Muscle of leg (tissue), 11 donors: ENCODE data around the gene CLCN7. TPM values are rescaled to one million over a fixed set of nuclear protein-coding genes. Genes with fewer than 3 reads are reported as not detected.

Experiments used
- DNase-seq: peaks from one replicate; pipeline ENCODE4 v3.0.0; 2013
- H3K27ac ChIP-seq: one replicate; pipeline ENCODE4 v1.5.1; 2013; ENCODE audit warnings: mild to moderate bottlenecking, low read length, control low read depth
- H3K27me3 ChIP-seq: one replicate; pipeline ENCODE4 v1.6.1; 2013; ENCODE audit warnings: low read length; ENCODE audit not compliant: control insufficient read depth, insufficient read depth
- H3K36me3 ChIP-seq: one replicate; pipeline ENCODE4 v1.6.1; 2013; ENCODE audit warnings: low read length; ENCODE audit not compliant: control insufficient read depth, insufficient read depth
- H3K4me1 ChIP-seq: one replicate; pipeline ENCODE4 v1.6.1; 2013; ENCODE audit warnings: low read length; ENCODE audit not compliant: control insufficient read depth, insufficient read depth
- H3K4me3 ChIP-seq: one replicate; pipeline ENCODE4 v1.5.1; 2013; ENCODE audit warnings: low read length, control low read depth
- H3K9me3 ChIP-seq: replicated peaks from 2 replicates; pipeline ENCODE4 v1.6.1; 2013; ENCODE audit warnings: low read depth, low read length; ENCODE audit not compliant: control insufficient read depth
- WGBS: methylation state at CpG from one replicate; pipeline ENCODE4 v1.1.5; 2013; ENCODE audit warnings: missing lambda C conversion rate; ENCODE audit not compliant: insufficient coverage; 5-methylcytosine and 5-hydroxymethylcytosine counted together
- polyA plus RNA-seq, 8 donors: library from polyadenylated mRNA; unstranded; fragments of 120-200 nt; gene quantifications; one replicate each; pipeline versions ENCODE4 v1.2.1 to v1.2.3, GENCODE V29; 2013; ENCODE audit warnings: inconsistent platforms in 1 of 8, low replicate concordance in 1 of 8; ENCODE audit not compliant: insufficient read length in 8 of 8, insufficient read depth in 1 of 8
- total RNA-seq: library from RNA; stranded (reverse); fragments of 120-200 nt; gene quantifications from one replicate; pipeline ENCODE4 v1.2.4, GENCODE V29; 2013

CLCN7 gene
- total and polyA plus RNA-seq, 9 donors: 18.8 to 43.3 (median 31.1) TPM

GRCh38 chr16:1437606-1438005 is 37.2 kb downstream of the CLCN7 start:
- H3K4me1 ChIP-seq: peaks cover 29% of the 10 kb centered on the region
- H3K27ac ChIP-seq: no peak overlapping the region
- H3K9me3 ChIP-seq: no peaks in the 10 kb centered on the region
- no peak overlapping the region for H3K4me3 ChIP-seq
- H3K27me3 ChIP-seq: no peaks in the 10 kb centered on the region
- 77% methylated on average over 20 of the region's 22 CpGs for WGBS
- no peaks in the 10 kb centered on the region for H3K36me3 ChIP-seq
- DNase-seq: no peak

DNA sequence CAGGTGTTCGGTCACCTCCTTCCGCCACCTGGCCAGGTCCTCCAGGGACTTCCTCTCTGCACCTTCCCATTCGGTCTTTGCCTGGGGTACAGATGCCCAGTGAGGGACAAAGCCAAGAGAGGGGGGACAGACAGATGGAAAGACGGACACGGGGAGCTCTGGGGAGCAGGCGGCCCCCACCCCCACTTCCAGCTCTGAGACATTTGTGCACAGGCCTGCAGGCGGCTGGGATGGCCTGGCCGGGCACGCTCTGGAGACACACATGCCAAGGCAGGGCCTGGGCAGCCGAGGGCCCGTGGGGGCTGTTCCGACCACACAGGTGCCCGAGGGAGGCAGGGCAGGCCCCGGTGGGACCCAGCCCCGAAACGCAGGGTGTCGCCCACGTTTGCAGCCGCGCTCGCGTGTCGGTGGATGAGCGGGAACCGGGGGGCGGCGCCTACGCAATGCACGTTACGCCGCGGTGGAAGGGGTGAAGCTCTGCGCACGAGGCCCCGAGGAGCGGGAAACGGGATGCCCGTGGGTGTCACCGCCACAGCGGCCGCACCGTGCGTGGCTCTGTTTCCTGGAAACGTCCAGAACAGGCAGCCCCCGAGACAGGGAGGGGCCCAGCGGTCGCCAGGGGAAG is 38.0 kb downstream of the CLCN7 start:
- Histone ChIP-seq H3K4me3 (no peak overlapping the region), H3K27me3 (peaks cover under 1% of the 10 kb centered on the region), H3K27ac (no peak overlapping the region), H3K9me3 (no peaks in the 10 kb centered on the region), H3K4me1 (peaks cover 34% of the 10 kb centered on the region), H3K36me3 (no peaks in the 10 kb centered on the region)
- WGBS: 87% methylated on average over 47 of the region's 47 CpGs
- DNase-seq: no peak

DNA sequence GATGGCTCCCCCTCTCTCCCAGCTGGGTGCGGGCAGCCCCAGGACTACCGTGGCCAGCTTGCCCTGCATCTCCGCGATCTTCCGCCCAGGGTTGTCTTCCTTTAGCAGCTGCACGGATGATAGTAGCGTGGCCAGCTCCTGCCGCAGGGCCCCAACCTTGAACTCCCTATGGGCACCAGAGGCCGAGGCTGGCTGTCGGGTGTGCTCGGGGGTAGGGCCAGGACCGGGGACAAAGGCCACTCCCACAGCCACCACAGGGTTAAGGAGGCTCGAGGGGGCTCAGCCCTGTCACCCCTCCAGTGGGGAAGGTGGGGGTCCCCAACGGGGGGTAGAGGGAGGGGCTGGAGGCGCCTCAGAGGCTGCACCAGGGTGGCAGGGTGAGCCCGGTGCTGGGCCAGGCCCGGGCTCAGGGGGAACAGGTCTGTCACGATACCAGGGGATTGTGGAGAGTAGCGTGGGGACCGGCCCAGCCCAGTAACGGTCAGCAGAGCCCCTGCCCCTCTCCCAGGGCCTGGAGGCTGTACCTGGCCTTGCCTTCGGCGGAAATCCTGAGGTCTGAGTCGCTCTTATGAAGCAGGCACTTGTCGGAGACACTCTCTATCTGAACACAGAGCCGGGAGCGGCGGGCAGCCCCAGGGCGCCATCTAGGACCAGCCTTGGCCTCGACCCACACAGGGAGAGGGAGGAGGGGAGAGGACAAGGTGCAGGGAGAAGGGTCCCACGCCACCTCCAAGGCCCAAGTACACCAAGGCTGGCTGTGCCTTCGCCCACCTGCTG is 38.7 kb downstream of the CLCN7 start:
- no peak overlapping the region for H3K27ac ChIP-seq
- peaks cover 4% of the 10 kb centered on the region for H3K27me3 ChIP-seq
- H3K9me3 ChIP-seq: no peaks in the 10 kb centered on the region
- no peaks in the 10 kb centered on the region for H3K36me3 ChIP-seq
- peaks cover 30% of the 10 kb centered on the region for H3K4me1 ChIP-seq
- DNase-seq: no peak
- H3K4me3 ChIP-seq: no peak overlapping the region
- WGBS: 75% methylated on average over 20 of the region's 32 CpGs

DNA sequence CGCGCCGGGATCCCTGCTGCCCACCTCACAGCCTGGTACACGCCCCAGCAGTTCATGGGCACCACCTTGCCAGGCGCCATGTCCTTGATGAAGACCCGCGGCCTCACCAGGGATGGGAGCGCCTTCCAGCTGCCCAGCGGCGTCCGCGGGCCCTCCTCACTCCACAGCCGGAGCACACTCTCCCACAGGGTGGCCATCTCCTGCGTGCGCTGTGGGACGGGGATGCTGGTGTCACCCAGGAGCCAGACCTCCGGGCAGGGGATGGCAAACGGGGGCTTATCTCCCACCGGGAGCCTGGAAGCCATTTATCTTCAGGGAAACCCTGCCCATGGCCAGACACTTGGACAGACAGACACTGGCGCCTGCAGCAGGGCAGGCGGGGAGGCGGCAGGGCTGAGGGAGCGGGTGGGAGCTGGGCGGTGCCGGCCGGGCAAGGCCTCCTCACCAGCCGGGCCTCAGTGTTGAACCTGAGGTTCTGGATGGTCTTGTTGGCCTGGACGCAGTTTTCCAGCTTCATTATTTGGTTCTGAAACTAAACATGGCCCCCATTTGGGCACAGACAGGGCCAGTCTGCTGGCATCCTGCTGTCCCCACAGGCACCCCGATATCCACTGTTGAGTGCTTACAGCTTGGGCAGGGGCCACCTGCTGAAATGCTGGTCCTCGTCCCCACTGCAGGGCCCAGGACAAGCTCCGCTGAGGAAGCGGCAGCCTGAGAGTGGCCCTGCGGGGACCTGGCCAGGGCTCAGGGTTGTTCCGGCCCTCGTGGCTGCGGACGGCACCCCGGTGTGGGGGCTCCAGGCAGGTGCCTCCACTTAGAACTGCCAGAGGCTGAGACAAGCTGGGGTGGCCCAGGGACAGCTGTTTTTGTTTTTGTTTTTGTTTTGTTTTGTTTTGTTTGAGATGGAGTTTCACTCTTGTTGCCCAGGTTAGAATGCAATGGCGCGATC is 39.9 kb downstream of the CLCN7 start:
- H3K9me3 ChIP-seq: no peaks in the 10 kb centered on the region
- no peak overlapping the region for H3K27ac ChIP-seq
- no peak for DNase-seq
- H3K4me1 ChIP-seq: peaks cover 38% of the 10 kb centered on the region
- WGBS: 89% methylated on average over 33 of the region's 40 CpGs
- no peak overlapping the region for H3K4me3 ChIP-seq
- H3K27me3 ChIP-seq: peaks cover 8% of the 10 kb centered on the region
- H3K36me3 ChIP-seq: no peaks in the 10 kb centered on the region

DNA sequence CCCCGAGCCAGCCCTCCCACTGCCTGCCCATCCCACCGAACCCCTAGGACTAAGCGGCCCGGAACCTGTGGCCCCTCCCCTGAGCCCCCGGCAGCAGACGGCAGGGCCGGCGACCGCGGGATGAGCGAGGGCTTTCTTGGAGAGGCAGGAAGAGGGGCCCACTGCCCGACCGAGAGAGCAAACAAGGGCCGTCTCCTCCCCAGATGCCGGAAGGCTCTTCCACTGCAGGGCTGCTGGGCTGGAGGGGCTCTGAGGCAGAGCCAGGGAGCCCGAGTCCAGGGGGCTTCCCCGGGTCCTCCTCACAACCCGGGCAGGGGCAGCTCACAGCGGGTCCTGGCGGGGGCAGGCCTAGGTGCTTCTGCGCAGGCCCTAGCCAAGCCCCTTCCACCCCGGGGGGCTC is 41.1 kb downstream of the CLCN7 start:
- peaks cover 8% of the 10 kb centered on the region for H3K27me3 ChIP-seq
- no peaks in the 10 kb centered on the region for H3K36me3 ChIP-seq
- 25% methylated on average over 18 of the region's 22 CpGs for WGBS
- H3K4me1 ChIP-seq: peaks cover 49% of the 10 kb centered on the region
- no peak for DNase-seq
- H3K4me3 ChIP-seq: no peak overlapping the region
- no peaks in the 10 kb centered on the region for H3K9me3 ChIP-seq
- H3K27ac ChIP-seq: peak overlapping the region; percentile 29

DNA sequence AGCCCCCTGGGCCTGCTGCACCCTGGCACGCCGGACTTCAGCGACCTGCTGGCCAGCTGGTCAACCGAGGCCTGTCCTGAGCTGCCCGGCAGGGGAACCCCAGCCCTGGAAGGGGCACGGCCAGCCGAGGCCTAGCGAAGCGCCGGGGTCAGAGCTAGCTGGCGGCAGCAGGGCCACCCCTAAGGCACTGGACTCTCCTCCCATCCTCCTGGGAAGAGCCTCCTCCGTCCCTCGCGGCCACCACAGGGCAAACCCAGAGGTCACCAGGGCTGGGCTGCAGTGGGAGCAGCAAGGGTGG is 41.6 kb downstream of the CLCN7 start:
- H3K27ac ChIP-seq: no peak overlapping the region
- H3K4me1 ChIP-seq: peaks cover 54% of the 10 kb centered on the region
- no peak for DNase-seq
- WGBS: 78% methylated on average over 14 of the region's 14 CpGs
- no peaks in the 10 kb centered on the region for H3K36me3 ChIP-seq
- peaks cover 8% of the 10 kb centered on the region for H3K27me3 ChIP-seq
- H3K9me3 ChIP-seq: no peaks in the 10 kb centered on the region
- H3K4me3 ChIP-seq: no peak overlapping the region

- DNase-seq: no peak
- H3K27ac ChIP-seq: no peak overlapping the region
- H3K4me3 ChIP-seq: no peak overlapping the region
These were observed 42.2 kb downstream of the CLCN7 start for GRCh38 chr16:1432388-1433262.

DNA sequence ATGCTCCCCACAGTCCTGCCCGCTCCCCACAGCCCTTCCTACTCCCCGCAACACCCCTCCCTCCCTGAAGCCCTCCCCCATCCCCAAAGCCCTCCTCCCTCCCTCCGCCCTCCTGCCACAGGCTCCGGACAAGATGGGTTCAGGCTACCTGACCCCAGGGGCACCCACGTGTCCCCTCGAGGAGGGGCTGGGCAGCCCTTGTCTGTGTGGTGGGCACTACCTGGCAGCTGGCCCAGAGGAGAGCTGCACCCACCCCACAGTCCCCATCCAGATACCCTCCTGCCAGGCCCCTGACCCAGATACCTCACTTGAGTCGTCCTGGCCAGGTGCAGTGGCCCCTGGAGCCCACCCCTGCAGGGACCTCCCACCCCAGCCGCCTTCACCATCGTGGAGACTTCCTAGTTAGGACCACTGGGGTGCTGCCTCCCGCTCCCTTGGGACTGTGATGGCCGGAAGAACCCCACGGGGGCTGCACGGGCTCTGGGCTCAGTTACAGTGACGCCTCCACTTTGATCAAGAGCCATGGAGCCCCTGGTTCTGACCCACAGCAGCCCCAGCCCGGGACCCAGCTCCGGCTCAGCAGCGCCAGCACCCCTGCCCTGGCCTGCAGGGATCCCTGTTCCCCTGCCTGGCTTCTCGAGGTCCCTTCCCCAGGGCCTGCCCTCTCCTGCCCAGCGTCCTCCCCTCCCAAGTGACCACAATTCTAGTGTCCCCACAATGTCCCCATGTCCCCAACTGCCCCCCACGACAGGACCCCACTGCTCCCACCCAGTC is 43.1 kb downstream of the CLCN7 start:
- no peaks in the 10 kb centered on the region for H3K36me3 ChIP-seq
- no peak overlapping the region for H3K27ac ChIP-seq
- no peak overlapping the region for H3K4me3 ChIP-seq
- H3K27me3 ChIP-seq: peaks cover 8% of the 10 kb centered on the region
- no peak for DNase-seq
- no peaks in the 10 kb centered on the region for H3K9me3 ChIP-seq
- peaks cover 54% of the 10 kb centered on the region for H3K4me1 ChIP-seq
- WGBS: 68% methylated on average over 18 of the region's 20 CpGs

More at GRCh38 chr16:1432388-1433262, 42.2 kb downstream of the CLCN7 start:
- Histone ChIP-seq H3K27me3 (peaks cover 8% of the 10 kb centered on the region), H3K36me3 (no peaks in the 10 kb centered on the region), H3K4me1 (peaks cover 54% of the 10 kb centered on the region), H3K9me3 (no peaks in the 10 kb centered on the region)
- WGBS: 77% methylated on average over 50 of the region's 63 CpGs
